Measurements from ENCODE around the gene CCDC6.
"Not testable (repeated sequence)": the region's sequence is repeated elsewhere in the genome, so short reads cannot be mapped to it uniquely, and the experiment has no call there.

Gene CCDC6

GRCh38 chr10:59880971-59881510, 25.3 kb downstream of the CCDC6 start:
- DNase-seq (ENCODE audit: low read depth, low spot score), result no peak

- no peak for DNase-seq (ENCODE audit: low read depth, low spot score)
These were observed 26.2 kb downstream of the CCDC6 start for GRCh38 chr10:59880019-59880717.

GRCh38 chr10:59879363-59879913, 26.9 kb downstream of the CCDC6 start:
- DNase-seq (ENCODE audit: low read depth, low spot score), result no peak

GRCh38 chr10:59878915-59879314, 27.4 kb downstream of the CCDC6 start:
- no peak for DNase-seq (ENCODE audit: low read depth, low spot score)

- DNase-seq (ENCODE audit: low read depth, low spot score), result no peak
These were observed 28.1 kb downstream of the CCDC6 start for GRCh38 chr10:59878289-59878688.

- no peak for DNase-seq (ENCODE audit: low read depth, low spot score)
These were observed 29.1 kb downstream of the CCDC6 start for GRCh38 chr10:59877191-59877671.

- DNase-seq (ENCODE audit: low read depth, low spot score), result no peak
These were observed 29.7 kb downstream of the CCDC6 start for GRCh38 chr10:59876695-59877094.

- DNase-seq (ENCODE audit: low read depth, low spot score), result not testable (repeated sequence)
These were observed 30.1 kb downstream of the CCDC6 start for GRCh38 chr10:59876208-59876607.

- DNase-seq (ENCODE audit: low read depth, low spot score), result no peak
These were observed 32.5 kb downstream of the CCDC6 start for GRCh38 chr10:59873896-59874295.

GRCh38 chr10:59872892-59873463, 33.4 kb downstream of the CCDC6 start:
- DNase-seq (ENCODE audit: low read depth, low spot score), result no peak

GRCh38 chr10:59870152-59870551, 36.2 kb downstream of the CCDC6 start:
- no peak for DNase-seq (ENCODE audit: low read depth, low spot score)

- DNase-seq (ENCODE audit: low read depth, low spot score), result no peak
These were observed 36.8 kb downstream of the CCDC6 start for GRCh38 chr10:59869594-59869940.

- no peak for DNase-seq (ENCODE audit: low read depth, low spot score)
These were observed 37.4 kb downstream of the CCDC6 start for GRCh38 chr10:59868696-59869593.

GRCh38 chr10:59867590-59867989, 38.8 kb downstream of the CCDC6 start:
- no peak for DNase-seq (ENCODE audit: low read depth, low spot score)

- no peak for DNase-seq (ENCODE audit: low read depth, low spot score)
These were observed 41.3 kb downstream of the CCDC6 start for GRCh38 chr10:59865101-59865500.

- DNase-seq (ENCODE audit: low read depth, low spot score), result peak; percentile 1
These were observed 42.0 kb downstream of the CCDC6 start for GRCh38 chr10:59864141-59864962.

- DNase-seq (ENCODE audit: low read depth, low spot score), result no peak
These were observed 46.8 kb downstream of the CCDC6 start for GRCh38 chr10:59859570-59859969.

GRCh38 chr10:59857921-59858320, 48.4 kb downstream of the CCDC6 start:
- DNase-seq (ENCODE audit: low read depth, low spot score), result no peak

- no peak for DNase-seq (ENCODE audit: low read depth, low spot score)
These were observed 49.3 kb downstream of the CCDC6 start for GRCh38 chr10:59857049-59857448.

- no peak for DNase-seq (ENCODE audit: low read depth, low spot score)
These were observed 50.3 kb downstream of the CCDC6 start for GRCh38 chr10:59856104-59856503.

- DNase-seq (ENCODE audit: low read depth, low spot score), result no peak
These were observed 51.8 kb downstream of the CCDC6 start for GRCh38 chr10:59854571-59854970.
